Stimulated activated CD8-positive, alpha-beta memory T cell treated with anti-CD3 and anti-CD28 coated beads, Interleukin-2, amount 100 ng/mL, for 48 hours (primary cell): Measurements from ENCODE around the gene HLCS.

Experiments used
- DNase-seq, 2 donors: peaks; one replicate each; pipeline ENCODE4 v3.0.0-alpha.2; 2020; ENCODE audit warnings: low read depth in 2 of 2

Gene HLCS

DNA sequence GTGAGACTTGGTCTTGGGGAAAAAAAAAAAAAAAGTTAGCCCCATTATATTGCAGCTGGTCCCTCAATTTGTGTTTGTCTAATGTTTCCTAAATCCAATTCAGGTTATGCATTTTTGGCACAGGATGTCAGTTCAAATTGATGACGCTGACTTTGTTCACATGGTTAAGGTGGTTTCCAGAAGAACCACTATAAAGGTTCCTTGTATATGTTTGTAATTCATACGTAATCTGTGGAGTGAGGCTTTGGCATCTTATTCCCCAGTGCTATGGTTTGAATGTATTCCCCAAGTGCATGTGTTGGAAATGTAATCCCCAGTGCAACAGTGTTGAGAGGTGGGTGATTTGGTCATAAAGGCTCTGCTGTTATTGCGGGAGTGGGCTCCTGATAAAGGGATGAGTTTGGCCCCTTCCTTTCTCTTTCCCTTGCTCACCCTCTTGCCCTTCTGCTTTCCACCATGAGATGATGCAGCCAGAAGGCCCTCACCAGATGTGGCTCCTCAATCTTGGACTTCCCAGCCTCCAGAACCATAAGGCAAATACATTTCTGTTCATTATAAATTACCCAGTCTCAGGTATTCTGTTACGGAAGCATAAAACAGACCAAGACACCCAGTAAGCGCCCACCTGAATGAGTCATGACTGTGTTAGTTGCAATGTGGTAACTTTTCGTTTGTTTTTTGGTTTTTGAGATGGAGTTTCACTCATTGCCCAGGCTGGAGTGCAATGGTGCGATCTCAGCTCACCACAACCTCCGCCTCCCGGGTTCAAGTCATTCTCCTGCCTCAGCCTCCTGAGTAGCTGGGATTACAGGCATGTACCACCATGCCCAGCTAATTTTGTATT, 19.5 kb upstream of the HLCS start:
- DNase-seq: no peak

DNA sequence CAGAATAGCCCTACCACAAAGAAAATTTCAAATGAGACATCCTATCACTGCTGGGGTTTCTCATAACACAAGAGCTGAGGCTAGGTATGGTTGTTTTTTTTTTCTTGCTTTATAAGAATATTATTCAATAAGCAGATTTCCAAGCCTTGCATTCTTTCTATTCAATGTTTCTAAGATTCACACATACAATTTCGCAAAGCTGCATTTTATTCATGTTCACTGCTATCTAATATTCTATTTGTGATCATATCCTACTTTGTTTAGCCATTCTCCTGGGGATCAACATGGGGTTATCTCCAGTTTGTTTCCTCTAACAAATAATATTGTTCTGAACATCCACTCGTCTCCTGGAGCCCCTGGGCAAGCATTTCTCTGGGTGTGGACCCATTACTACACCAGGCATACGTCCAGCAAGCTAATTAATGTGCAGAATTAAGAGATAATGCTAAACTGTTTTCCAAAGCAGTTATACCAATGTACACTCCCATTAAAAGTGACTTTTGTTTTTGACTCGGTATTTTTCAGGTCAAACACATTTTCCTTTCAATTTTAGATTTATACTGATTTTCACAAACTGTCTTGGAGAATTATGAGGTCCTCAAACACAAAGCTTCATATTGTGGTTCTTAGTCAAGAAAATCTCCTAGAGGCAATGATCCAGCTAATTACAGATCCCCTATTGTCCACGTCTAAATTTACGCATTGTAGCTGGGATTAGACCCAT, 15.7 kb upstream of the HLCS start:
- no peak for DNase-seq

DNA sequence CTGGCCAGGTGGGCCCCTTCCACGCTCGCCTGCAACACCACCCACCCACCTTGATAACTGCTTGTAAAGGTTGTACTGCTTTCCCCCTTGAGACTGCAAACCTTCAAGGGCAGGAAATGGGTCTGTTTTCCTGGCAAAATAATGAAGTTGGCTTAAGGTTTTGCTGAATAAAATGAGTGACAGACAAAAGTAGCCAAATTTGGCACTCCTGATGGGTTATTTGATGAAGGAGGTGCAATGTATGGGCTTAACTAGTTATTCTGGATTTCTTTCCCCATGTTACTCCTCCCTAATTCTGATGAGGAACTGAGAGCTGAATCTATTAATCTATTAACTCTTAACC, 14.6 kb upstream of the HLCS start:
- no peak for DNase-seq

DNA sequence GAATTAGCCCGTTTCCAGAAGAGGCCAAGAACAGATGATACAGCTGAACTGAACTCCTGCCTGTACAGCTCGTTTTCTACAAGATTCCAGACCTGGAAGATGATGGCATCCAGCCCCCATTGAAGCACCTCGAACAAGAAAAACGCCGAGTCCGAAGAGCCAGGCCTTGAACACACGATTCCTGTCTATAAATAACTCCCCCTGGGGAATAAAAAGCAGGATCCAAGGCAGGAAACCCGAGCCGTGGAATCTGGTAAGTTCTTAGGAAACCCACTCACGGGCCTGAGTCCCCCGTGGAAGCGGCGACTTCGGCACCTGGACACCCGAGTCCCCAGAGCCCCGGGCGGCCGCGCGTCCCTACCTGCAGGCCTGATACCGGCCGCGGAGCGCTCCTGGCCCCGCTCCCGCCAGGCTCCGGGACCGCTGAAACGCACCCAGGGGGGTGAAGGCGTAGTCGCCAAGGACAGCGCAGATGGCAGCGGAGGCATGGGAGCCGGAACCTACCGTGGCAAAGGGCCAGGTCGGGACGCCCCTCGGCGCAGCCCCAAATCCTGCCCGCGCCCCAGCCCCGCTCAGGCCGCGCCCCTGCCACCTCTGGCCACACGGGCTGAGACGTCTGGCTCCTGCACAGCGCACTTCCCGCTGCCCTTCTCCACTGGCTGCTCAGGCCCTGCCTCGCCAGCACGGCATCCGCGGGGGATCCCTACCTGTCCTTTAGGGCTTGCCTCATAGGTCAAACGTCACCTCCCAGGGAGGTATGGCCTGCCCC, 14.0 kb upstream of the HLCS start:
- no peak for DNase-seq

DNA sequence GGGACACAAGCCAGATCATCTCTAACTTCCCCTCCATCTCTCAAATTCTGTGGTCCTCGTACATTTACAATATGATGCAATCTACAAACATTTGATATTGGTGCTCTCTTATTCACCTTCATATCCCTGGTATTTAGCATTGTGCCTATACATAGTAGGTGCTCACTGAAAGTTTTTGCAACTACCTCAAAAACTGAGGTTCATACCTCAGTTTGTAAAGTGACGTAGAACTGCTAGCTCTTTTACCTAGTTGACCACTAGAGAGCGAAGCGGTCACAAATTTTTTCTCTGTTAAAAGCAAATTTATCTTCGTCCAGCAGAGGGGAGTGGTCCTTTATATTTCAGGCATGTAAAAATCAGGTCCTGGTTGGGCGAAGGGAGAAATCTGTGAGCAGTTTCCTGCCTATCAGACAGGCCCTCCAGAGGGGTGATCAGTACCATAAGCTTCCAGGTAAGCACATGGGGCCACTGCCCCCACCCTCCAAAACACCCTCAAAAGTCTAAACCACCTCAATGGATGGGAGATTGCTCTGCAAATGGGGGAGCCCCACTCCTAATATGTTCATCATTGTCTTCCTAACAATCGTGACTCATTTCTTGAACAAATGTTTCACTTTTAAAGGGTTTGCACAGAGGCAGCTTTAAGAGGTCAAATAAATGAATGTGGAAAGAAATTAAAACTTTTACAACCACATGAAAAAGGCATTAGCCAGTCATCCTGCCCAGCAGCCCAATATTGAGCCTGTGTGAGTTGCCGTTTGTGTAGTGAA, 10.6 kb upstream of the HLCS start:
- no peak for DNase-seq

DNA sequence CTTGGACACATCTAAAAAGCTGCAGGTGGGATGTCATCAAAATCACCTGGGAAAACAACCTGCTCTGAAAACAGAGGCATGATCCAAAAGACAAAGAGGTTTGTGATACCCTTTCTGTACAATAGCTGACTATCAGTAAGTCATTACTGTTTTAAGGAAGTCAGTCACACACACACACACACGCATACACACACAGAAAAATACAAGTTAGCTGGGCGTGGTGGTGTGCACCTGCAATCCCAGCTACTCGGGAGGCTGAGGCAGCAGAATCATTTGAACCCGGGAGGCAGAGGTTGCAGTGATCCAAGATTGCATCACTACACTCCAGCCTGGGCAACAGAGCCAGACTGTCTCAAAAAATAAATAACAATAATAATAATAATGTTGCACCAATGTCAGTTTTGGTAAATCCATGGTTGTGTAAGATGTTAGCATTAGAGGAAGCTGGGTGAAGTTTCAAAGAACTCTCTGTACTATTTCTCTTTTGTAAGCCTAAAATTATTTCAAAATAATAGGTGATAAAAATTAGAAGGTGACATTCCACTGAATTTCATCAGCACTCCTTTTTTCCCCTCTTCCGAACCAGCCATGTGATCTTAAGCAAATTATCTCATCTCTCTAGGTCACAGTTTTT, 9.9 kb upstream of the HLCS start:
- DNase-seq: no peak

DNA sequence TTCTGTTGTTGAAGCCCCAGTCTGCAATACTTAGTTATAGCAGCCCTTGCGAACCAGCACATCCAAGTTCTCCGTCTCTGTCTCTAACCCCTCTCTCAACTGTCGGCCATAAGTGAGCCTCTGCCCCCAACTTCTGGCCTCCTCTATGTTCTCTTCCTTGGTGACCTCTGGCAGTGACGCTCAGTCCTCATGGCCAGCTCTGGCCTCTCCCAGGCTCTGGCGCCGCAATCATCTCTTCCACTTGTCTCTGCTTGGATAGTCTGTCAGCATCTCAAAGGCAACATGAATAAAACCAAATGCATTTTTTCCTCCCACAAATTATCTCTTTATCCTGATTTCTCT, 8.4 kb upstream of the HLCS start:
- no peak for DNase-seq

DNA sequence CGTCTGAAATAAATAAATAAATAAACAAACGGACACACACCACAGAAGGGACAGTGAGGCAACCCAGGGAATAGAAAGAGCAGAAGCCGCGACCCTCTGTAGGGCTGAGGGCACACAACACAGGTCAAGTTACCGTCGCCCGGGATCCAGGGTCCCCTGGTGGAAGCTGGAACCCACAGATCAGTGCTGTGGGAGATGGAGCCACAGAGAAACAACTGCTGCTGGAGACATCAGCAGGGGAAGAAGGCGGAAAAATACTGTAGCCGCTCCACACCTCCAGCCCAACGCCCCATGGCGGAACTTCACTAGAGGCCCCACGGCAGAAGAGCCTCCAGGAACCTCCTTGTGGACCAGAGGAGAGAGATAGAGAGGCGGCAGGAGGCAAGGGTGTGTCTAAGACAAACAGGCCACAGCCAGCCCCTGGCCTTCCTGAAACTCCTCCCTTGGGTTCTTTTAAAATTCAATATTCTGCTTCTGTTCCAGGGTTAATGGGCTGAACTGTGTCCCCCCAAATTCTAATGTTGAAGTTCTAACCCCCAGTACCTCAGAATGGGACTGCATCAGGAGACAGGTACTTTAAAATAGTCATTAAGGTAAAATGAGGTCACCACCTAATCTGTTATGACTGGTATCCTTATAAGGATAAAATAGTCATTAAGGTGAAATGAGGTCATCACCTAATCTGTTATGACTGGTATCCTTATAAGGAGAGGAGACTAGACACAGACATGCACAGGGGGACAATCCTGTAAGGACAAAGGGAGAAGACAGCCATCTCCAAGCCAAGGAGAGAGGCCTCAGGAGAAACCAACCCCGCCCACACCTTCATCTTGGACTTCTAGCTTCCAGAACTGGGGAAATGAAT, 7.7 kb upstream of the HLCS start:
- no peak for DNase-seq

DNA sequence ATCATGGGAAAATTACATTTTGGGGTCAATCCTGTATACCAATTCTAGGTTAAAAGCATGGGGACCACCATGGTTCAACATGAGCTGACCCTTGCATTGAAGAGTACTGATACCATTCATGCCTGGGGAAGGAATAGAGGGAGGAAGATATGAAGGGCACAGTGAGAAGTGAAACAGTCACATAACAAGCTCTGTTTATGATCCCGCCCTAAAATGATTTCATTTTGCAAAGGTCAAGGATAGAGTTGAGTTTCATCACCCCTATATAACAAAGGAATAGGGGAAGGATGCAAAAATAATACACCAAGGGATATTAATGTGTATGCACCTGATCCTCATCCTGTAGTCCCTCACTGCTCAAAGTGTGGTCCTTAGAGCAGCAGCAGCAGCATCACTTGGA, 2.5 kb upstream of the HLCS start:
- DNase-seq: no peak

DNA sequence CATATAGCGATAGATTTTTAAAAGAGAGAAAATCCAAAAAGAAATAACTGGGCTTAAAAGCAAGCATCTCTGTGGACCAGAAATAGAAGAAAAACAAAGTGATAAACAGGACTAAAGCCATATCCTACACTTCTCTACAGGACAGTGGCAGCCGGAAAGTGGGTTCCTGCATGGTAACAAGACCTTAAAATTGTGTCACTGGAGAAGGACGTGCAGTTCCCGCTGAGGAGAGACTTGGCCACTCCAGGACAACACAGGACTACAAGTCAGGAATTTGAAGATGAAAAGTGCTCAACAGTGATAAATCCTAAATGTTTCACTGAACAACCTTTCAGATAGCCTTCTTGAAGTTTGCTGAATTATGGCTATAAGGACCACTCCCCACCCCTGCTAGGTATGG, 1.9 kb upstream of the HLCS start:
- no peak for DNase-seq

DNA sequence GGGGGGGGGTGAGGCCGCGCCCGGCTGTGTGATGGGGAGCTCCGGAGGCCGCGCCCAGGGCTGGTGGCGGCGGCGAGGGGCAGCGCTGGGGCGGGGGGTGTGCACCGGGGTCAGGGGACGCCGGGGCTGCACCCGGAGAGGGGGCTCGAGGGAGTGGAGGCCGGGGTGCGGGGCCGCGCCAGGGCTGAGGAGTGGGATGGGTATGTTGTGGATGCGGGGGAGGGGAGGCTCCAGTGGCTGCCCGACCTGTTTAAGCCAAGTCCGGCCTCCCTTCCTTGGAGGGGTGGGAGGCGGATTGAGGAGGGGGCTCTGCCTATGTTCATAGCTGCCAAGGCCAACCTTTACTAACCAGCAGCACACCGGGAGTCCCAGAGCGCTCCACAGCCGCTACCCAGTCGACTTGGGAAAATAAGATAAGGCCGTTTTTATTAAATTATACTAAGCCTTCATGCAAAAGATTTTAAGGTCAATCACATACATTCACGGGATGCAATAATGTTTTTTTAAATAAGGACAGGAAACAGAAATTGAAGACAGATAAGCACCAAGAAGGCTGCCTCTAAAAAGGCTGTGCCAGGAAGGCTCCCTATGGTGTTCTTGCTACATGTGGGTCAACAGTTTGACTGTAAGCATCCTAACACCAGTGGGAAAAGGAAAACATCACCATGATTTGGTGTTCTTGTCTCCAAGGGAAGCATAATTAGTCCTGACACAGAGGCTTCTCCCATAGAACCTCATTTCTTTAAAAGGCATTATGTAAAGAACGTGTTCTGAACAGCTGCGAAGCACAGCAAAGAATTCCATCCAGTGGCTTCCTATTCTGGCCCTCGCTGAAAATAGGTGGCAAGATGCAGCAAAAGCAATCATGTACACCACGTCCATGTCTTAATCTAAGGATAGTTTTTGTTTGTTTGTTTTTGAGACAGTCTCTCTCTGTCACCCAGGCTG, 626 bp upstream of the HLCS start:
- no peak for DNase-seq

DNA sequence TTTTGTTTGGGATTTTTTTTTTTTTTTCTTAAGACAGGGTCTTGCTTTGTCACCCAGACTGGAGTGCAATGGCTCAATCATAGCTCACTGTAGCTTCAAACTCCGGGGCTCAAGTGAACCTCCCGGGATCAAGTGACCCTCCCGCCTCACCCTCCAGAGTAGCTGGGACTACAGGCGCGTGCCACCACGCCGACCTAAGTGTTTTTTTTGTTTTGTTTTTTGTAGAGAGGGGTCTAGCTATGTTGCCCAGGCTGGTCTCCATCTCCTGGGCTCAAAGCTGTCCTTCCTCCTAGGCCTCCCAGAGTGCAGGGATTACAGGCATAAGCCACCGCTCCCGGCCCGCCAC, 776 bp downstream of the HLCS start:
- DNase-seq: no peak

DNA sequence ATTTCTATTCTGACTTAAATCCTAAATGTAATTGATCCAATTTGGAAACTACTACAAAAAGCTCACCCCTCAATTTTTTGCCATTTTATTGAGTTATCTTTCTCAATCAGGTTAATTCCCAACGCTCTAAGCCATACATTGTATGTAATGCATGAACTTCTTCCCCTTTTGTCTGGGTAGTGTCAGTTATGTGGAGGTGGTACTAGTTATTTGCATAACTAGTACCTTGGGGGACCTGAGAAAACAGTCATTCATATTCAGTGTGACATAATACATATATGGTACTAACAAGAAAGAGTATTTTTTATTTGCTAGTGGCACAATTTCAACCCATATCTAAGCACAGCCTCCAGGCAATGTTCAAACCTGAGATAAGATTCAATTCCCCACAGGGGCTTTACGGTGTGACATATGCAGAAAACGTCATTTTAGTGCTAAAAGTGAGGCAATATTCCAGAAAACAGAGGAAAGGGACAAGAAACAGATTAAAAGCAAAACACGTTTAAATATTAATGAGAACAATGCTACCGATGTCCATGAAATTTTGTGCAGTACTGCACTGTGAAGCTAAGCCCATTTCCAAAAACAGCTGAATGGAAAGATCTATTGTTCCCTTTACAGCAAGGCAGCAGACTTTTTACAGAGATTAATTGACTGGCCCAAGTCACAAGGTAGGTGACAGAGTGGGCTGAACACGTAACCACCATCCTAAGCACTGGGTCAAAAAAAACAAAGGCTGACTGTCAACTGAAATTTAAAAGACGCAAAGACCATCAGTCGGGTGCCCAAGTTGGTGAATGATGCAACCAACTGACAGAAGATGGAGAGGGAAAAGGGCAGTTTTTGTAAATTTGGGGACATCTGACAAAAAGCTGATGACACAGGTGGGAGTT, 1.4 kb downstream of the HLCS start:
- DNase-seq: no peak

DNA sequence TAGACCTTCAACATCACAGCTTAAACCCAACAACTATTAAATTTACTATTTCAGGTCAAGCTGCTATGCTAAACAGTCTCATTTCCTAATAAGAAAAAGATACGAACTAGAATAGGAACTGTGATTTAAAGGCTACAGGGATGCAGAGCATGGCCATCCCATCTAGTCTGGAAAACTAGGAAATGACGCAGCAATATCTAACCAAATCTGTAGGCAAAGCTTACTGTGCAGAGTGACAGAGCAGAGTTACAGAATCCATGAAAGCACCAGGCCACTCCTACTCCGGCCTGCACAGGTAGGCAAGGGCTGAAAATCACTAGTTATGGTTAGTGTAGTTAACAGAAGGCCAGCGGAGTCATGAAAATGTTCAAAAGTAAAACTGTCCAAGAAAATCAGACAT, 2.1 kb downstream of the HLCS start:
- DNase-seq: no peak

DNA sequence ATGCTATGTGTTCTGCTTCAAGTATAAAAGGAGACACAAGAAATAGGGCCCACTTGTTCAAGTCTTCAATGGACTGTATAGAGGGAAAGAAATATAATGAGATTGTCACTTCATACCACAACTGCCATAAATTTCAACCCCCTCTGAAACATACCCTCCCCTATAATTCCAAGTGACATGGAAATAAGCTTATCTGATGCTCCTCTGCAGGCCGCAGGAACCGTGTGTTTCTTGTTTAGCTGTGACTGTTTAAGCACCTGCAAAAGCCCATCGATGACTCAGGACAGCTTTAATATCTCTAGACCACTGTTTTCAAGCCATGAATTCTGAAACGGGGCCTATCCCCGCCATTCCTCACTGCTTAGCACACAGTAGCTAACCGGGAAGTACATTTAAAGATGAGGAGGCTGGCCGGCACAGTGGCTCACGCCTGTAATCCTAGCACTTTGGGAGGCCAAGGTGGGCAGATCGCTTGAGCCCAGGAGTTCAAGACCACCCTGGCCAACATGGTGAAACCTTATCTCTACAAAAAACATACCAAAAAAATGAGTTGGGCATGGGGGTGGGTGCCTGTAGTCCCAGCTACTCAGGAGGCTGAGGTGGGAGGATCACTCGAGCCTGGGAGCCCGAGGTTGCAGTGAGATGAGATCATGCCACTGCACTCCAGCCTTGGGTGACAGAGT, 4.2 kb downstream of the HLCS start:
- DNase-seq: no peak

DNA sequence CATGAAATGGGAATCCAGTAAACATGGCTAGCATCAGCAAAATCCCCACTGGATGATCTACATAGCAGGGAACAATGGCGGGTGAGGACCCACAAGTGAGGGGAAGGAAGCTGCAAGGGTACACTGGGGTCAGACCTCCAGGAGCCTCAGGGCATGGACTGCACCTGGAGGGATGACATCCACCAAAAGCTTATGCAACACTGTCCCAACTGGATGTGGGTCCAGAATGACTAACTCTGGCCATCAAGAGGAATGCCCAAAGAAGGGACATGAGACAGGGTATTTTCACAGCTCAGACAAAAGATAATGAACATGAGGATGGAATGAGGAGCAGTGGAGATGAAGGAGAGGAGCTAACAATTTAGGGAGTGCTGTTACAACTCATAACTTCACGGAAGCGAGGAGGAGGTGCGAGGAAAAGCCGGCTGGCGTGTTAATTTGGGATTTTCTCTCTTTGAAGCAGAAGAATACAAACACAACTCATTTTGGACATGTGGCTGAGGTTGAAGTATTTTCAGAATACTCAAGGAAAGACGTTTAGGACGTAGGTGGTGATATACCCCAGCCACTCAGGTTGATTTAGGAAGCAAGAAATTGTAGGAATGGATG, 5.7 kb downstream of the HLCS start:
- no peak for DNase-seq

DNA sequence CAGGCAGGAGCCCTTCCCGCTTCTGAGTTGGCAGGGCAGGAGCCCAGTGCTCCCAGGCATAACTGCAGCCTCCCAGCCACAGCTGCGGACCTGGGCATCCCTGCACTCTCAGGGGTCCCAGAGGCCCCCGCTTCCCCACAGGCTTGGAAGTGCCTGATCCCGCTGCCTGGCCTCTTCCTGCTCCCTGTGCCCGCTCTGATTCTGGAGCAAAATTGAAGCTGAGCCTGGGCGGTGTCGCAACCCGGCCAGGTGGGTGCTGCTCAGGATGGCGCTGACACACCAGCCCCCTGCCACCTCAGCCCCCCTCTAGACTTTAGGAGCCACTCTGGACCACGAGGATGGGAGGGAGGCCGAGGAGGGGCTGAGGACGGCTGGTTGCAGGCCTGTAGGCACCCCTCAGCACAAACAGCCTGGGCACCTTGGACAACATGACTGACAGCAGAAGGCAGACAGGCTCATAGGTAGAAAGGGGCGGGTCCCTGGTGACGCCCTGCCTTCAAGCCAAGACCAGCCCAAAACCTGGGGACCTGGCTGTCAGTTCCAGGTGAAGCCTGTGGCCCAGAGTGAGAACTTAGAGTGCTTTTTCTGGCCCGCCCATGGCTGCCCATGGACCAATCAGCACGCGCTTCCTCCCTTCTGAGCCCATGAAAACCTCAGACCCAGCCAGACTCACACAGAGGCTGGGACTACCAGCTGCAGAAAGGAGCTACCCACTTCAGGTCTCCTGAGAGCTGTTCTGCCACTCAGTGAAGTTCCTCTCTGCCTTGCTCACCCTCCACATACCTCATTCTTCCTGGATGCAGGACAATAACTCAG, 7.2 kb downstream of the HLCS start:
- no peak for DNase-seq
